ENCODE results near the gene DNAH10.

The DNAH10 gene

DNA sequence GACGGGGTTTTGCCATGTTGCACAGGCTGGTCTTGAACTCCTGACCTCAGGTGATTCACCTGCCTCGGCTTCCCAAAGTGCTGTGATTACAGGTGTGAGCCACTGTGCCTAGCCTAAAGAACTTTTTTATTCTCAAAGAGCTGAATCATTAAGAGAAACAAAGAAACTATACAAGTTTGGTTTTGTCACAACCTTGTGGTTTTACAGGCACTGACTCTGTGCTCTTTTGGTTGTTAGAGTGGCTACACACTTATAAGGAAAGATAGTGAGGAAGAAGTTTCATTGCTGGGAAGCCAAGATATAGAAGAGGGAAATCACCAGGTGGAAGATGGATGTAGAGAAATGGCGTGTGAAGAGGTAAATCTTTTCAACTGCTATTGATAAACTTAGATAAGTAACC is 10.1 kb upstream of the DNAH10 start:
- in situ Hi-C loops (cut with MboI; ENCODE audit: low sequenced_read_pairs, unreplicated experiment): no loop called here
- TF ChIP-seq, protein P1, sequence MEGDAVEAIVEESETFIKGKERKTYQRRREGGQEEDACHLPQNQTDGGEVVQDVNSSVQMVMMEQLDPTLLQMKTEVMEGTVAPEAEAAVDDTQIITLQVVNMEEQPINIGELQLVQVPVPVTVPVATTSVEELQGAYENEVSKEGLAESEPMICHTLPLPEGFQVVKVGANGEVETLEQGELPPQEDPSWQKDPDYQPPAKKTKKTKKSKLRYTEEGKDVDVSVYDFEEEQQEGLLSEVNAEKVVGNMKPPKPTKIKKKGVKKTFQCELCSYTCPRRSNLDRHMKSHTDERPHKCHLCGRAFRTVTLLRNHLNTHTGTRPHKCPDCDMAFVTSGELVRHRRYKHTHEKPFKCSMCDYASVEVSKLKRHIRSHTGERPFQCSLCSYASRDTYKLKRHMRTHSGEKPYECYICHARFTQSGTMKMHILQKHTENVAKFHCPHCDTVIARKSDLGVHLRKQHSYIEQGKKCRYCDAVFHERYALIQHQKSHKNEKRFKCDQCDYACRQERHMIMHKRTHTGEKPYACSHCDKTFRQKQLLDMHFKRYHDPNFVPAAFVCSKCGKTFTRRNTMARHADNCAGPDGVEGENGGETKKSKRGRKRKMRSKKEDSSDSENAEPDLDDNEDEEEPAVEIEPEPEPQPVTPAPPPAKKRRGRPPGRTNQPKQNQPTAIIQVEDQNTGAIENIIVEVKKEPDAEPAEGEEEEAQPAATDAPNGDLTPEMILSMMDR (IDR thresholded peaks at IDR 0.05; ENCODE audit: borderline replicate concordance, control extremely low read depth, extremely low read depth, insufficient read depth, missing control alignments): no peak
- no peak for DNase-seq (ENCODE audit: low spot score)

DNA sequence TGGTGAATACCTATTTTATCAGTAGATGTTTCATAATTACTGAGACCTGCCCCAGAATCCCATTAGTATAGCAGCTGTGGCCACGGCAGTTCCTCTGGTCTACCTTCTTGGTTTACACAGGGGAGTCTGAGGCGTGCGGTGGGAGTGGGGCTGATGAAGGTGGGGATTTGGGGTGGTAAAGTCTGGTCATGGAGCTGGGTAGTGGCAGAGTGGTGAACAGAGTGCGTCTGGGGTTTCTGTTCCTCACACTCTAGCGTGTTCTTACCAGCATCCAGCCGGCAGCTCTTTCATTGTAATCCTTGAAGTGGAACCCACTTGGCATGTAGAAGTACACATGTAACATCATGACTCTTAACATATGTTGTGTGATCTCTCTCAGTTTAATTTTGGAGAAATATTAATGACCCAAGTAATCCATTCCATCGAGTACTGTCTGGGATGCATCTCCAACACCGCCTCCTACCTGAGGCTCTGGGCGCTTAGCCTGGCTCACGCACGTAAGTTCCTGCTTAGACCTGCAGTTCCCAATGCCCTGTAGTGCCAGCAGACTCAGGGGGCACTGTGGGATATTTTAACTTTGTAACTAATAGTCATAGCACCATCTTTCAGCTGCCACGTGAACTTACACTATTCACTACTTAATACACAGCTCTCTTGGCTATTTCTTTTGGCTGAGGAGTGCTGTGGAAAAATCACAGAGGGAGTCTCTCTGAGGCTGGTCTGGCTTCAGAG is 7.9 kb upstream of the DNAH10 start:
- in situ Hi-C loops (cut with MboI; ENCODE audit: low sequenced_read_pairs, unreplicated experiment): no loop called here
- TF ChIP-seq, protein P1 (IDR thresholded peaks at IDR 0.05; ENCODE audit: borderline replicate concordance, control extremely low read depth, extremely low read depth, insufficient read depth, missing control alignments): no peak
- DNase-seq (ENCODE audit: low spot score): no peak

DNA sequence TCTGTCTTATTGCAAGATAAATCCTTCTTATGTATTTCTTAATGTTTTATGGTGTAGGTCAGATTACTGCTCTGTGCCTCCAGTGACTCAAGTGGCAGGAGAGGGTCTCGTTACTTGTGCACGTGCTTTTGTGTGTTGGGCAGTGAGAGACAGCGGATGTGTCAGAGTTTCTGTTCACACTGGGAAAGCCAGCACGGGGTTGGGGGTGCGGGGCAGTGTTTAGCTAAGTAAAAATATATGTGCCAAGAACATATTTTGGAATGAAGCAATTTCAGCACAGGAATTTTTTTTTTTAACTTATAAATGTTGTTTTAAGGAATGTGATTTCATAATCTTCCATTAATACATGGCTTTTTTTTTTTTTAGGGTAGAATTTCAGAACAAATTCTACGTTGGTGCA is 4.5 kb upstream of the DNAH10 start:
- no peak for DNase-seq (ENCODE audit: low spot score)
- in situ Hi-C loops (cut with MboI; ENCODE audit: low sequenced_read_pairs, unreplicated experiment): no loop called here
- TF ChIP-seq, protein P1 (IDR thresholded peaks at IDR 0.05; ENCODE audit: borderline replicate concordance, control extremely low read depth, extremely low read depth, insufficient read depth, missing control alignments): no peak

- no peak for DNase-seq (ENCODE audit: low spot score)
- in situ Hi-C loops (cut with MboI; ENCODE audit: low sequenced_read_pairs, unreplicated experiment): no loop called here
- TF ChIP-seq, protein P1 (IDR thresholded peaks at IDR 0.05; ENCODE audit: borderline replicate concordance, control extremely low read depth, extremely low read depth, insufficient read depth, missing control alignments): no peak
These were observed 1.7 kb upstream of the DNAH10 start for GRCh38 chr12:123760267-123760938.

- in situ Hi-C loops (cut with MboI; ENCODE audit: low sequenced_read_pairs, unreplicated experiment): no loop called here
- TF ChIP-seq, protein P1 (IDR thresholded peaks at IDR 0.05; ENCODE audit: borderline replicate concordance, control extremely low read depth, extremely low read depth, insufficient read depth, missing control alignments): no peak
- no peak for DNase-seq (ENCODE audit: low spot score)
These were observed 583 bp downstream of the DNAH10 start for GRCh38 chr12:123762715-123763052.

DNA sequence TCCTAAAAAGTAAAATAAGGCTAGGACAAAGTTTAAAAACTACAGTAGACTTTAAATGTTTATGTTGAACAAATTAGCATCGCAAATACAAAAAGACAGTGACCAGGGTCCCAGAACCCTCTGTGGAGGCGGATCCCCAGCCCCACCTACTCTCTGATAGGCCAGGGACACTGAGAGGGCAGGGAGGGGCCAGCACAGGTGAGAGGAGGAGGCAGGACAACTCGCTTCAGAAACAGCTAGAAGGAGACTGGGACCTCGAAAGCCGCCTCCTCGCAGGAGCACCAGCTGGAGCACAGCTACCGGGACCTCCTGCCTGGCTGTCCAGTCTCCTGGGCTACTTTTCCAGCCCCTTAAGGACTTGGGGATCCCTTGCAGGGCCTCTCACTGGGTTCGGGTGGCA is 992 bp downstream of the DNAH10 start:
- TF ChIP-seq, protein P1 (IDR thresholded peaks at IDR 0.05; ENCODE audit: borderline replicate concordance, control extremely low read depth, extremely low read depth, insufficient read depth, missing control alignments): no peak
- no peak for DNase-seq (ENCODE audit: low spot score)
- in situ Hi-C loops (cut with MboI; ENCODE audit: low sequenced_read_pairs, unreplicated experiment): no loop called here

Measured in GM13976 (cell line).